ENCODE results near the gene TMEM86A. TPM values are rescaled to one million over a fixed set of nuclear protein-coding genes. Genes with fewer than 3 reads are reported as not detected.
A peak's percentile ranks its signal among the peaks of the same experiment; 100 is the strongest.

The TMEM86A gene
- polyA plus RNA-seq, 1 of the 3 experiments (the other 2 are of a cell fraction), result 1.2 TPM

- DNase-seq, result no peak
- no peak overlapping the region for H3K9ac ChIP-seq
- no peaks in the 10 kb centered on the region for H3F3A ChIP-seq (replicated peaks; ENCODE audit: insufficient read depth)
- ChIA-PET POLR2A (no interaction called here), CTCF (interaction anchor here (0.8 to 2.5 kb wide), 4 partner anchors 21 to 159 kb away, joined by 3 to 9 read pairs (median 4); no protein-coding TSS in a partner anchor)
- no peak overlapping the region for H3K27ac ChIP-seq (ENCODE audit: low read depth in 2 of 2, low read length in 1 of 2)
- no peaks in the 10 kb centered on the region for H3K27me3 ChIP-seq (ENCODE audit: insufficient read depth)
- no peaks in the 10 kb centered on the region for H3K79me2 ChIP-seq (ENCODE audit: insufficient read depth)
- H3K4me1 ChIP-seq (ENCODE audit: control insufficient read depth in 1 of 2, insufficient read depth in 2 of 2, low read depth in 1 of 2, low read length in 1 of 2), result peaks cover 0 to 20% of the 10 kb centered on the region in 2 experiments; a peak in 1 of 4 replicates
- TF ChIP-seq EZH2phosphoT487 (IDR thresholded peaks at IDR 0.05; ENCODE audit: borderline replicate concordance, low read depth) (no peak), MEF2A (IDR thresholded peaks at IDR 0.05; ENCODE audit: borderline replicate concordance, low read depth) (no peak), PBX3 (IDR thresholded peaks at IDR 0.05) (no peak), SIN3A (IDR thresholded peaks at IDR 0.05; ENCODE audit: borderline replicate concordance, low read depth, low read length) (no peak), USF1 (IDR thresholded peaks at IDR 0.05; ENCODE audit: borderline replicate concordance, low read depth) (no peak), RCOR1 (IDR thresholded peaks at IDR 0.05; ENCODE audit: low read length) (no peak), REST (IDR thresholded peaks at IDR 0.05; ENCODE audit: low read depth, low read length) (no peak), EP300 (IDR thresholded peaks at IDR 0.05; ENCODE audit: borderline replicate concordance in 1 of 2, low read depth in 1 of 2, low read length in 1 of 2) (no peak), RXRA (IDR thresholded peaks at IDR 0.05; ENCODE audit: borderline replicate concordance, low read depth) (no peak), USF2 (IDR thresholded peaks at IDR 0.05; ENCODE audit: borderline replicate concordance, low read depth, low read length) (no peak), MAX (IDR thresholded peaks at IDR 0.05; ENCODE audit: low read depth) (no peak), RFX5 (IDR thresholded peaks at IDR 0.05; ENCODE audit: low read length) (no peak), TCF12 (IDR thresholded peaks at IDR 0.05) (no peak), GATA2 (CRISPR knock-in tag; IDR thresholded peaks at IDR 0.05) (no peak)
- H4K20me1 ChIP-seq (ENCODE audit: insufficient read depth), result no peaks in the 10 kb centered on the region
- 85% methylated on average over 2 of the region's 3 CpGs for WGBS (ENCODE audit: low lambda C conversion rate)
- H3K4me3 ChIP-seq (ENCODE audit: low read depth in 2 of 2, low read length in 1 of 2), result peak overlapping the region in 1 of 2 experiments; percentile 81; a peak in 2 of 4 replicates
- H3K9me2 ChIP-seq, result no peaks in the 10 kb centered on the region
- no peaks in the 10 kb centered on the region for H3K9me3 ChIP-seq
- H3K4me2 ChIP-seq, result peak overlapping the region; percentile 66; the same call in 1 of the 2 replicates
- H2AFZ ChIP-seq (ENCODE audit: low read depth), result no peak overlapping the region
- no peaks in the 10 kb centered on the region for H3K36me3 ChIP-seq (replicated peaks in 1 of 2; ENCODE audit: control insufficient read depth in 1 of 2, insufficient read depth in 2 of 2, low read length in 1 of 2)
These were observed 1.3 kb downstream of the TMEM86A start for GRCh38 chr11:18699848-18700261.
